ENCODE results near the gene DNMBP. TPM values are rescaled to one million over a fixed set of nuclear protein-coding genes. Genes with fewer than 3 reads are reported as not detected.
"Not testable (repeated sequence)": the region's sequence is repeated elsewhere in the genome, so short reads cannot be mapped to it uniquely, and the experiment has no call there.

DNMBP gene
- total RNA-seq, 2 donors from 2014 or later, result 15.5 to 27.9 TPM

DNA sequence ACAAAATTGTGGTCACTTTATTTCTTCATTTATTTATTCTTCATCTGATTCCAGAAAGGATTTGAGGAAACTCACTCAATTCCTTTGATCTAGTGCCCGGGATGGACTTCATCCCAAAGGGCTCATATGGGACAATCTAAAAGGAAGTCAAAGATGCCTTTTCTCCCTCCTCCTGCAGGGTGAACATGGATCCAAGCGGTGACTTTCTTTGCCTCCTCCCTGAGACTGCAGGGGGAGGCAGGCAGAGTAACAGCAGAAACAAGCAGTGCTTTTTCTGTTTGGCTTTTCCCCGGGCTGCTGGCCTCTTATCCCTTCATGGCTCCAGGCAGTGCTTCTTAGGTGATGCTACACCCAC is 10.0 kb upstream of the DNMBP start:
- DNase-seq (ENCODE audit: low spot score), result no peak
- Histone ChIP-seq H3K27me3 (replicated peaks; ENCODE audit: insufficient read depth) (no peaks in the 10 kb centered on the region), H3K27ac (no peak overlapping the region), H3K4me3 (no peak overlapping the region), H3K4me1 (replicated peaks) (peaks cover 4% of the 10 kb centered on the region), H3K36me3 (no peaks in the 10 kb centered on the region), H3K9me3 (no peaks in the 10 kb centered on the region)
- no peak for TF ChIP-seq POLR2A (IDR thresholded peaks at IDR 0.05)
- TF ChIP-seq POLR2AphosphoS5 (IDR thresholded peaks at IDR 0.05), result peak; percentile 23
- TF ChIP-seq CTCF (IDR thresholded peaks at IDR 0.05), result peak in 1 of 4 experiments; percentile 24
- 9% methylated on average over 3 of the region's 3 CpGs for WGBS
- intact Hi-C loops (cut with DNase I), result no loop called here

DNA sequence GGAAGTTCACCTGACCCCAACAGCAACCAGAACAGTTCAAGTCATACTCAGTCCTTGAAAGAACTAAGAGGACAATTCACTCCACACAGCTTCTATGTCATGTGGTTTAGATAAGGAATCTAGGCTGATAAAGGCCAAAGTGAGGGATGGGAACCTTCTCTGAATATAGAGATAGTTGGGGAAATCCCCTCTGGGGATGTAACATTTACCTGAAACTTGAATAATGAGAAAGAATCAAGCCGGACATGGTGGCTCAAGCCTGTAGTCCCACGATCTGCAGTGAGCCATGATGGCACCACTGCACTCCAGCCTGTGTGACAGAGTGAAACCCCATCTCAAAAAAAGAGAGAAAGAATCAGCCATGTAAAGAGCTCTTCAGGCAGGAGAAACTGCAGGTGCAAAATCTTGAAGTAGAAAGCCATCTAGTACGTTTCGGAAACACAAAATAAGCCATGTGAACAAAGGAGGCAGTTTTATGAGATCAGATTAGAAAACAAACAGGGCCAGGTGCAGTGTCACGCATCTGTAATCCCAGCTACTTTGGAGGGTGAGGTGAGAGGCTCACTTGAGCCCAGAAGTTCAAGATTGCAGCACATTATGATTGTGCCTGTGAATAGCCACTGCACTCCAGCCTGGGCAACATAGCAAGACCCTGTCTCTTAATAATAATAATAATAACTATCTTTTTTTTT is 4.5 kb upstream of the DNMBP start:
- DNase-seq (ENCODE audit: low spot score), result no peak
- intact Hi-C loops (cut with DNase I), result loop anchor here (5.0 kb wide), 1 partner anchor 33 kb away; no protein-coding TSS in a partner anchor
- H3K4me1 ChIP-seq (replicated peaks), result no peaks in the 10 kb centered on the region
- H3K9me3 ChIP-seq, result no peaks in the 10 kb centered on the region
- 61% methylated on average over 5 of the region's 5 CpGs for WGBS
- H3K4me3 ChIP-seq, result no peak overlapping the region
- no peaks in the 10 kb centered on the region for H3K27me3 ChIP-seq (replicated peaks; ENCODE audit: insufficient read depth)
- H3K27ac ChIP-seq, result no peak overlapping the region
- H3K36me3 ChIP-seq, result no peaks in the 10 kb centered on the region
- no peak for TF ChIP-seq CTCF (IDR thresholded peaks at IDR 0.05)
- no peak for TF ChIP-seq POLR2AphosphoS5 (IDR thresholded peaks at IDR 0.05)
- TF ChIP-seq POLR2A (IDR thresholded peaks at IDR 0.05), result no peak

- no peaks in the 10 kb centered on the region for H3K9me3 ChIP-seq
- no peaks in the 10 kb centered on the region for H3K27me3 ChIP-seq (replicated peaks; ENCODE audit: insufficient read depth)
- intact Hi-C loops (cut with DNase I), result loop anchor here (5.0 kb wide), 1 partner anchor 34 kb away; no protein-coding TSS in a partner anchor
- DNase-seq (ENCODE audit: low spot score), result no peak
- 77% methylated on average over 1 of the region's 1 CpG for WGBS
- TF ChIP-seq POLR2AphosphoS5 (IDR thresholded peaks at IDR 0.05) (no peak), CTCF (IDR thresholded peaks at IDR 0.05) (no peak), POLR2A (IDR thresholded peaks at IDR 0.05) (no peak)
- H3K27ac ChIP-seq, result no peak overlapping the region
- H3K4me1 ChIP-seq (replicated peaks), result no peaks in the 10 kb centered on the region
- no peak overlapping the region for H3K4me3 ChIP-seq
- no peaks in the 10 kb centered on the region for H3K36me3 ChIP-seq
These were observed 3.9 kb upstream of the DNMBP start for GRCh38 chr10:100013621-100014020.

- not testable (repeated sequence) for DNase-seq (ENCODE audit: low spot score); H3K36me3 ChIP-seq; H3K9me3 ChIP-seq; H3K27ac ChIP-seq; H3K4me3 ChIP-seq; H3K4me1 ChIP-seq (replicated peaks); H3K27me3 ChIP-seq (replicated peaks; ENCODE audit: insufficient read depth)
- intact Hi-C loops (cut with DNase I), result loop anchor here (5.0 kb wide), 1 partner anchor 35 kb away; no protein-coding TSS in a partner anchor
- 94% methylated on average over 20 of the region's 20 CpGs for whole genome bisulfite sequencing
These were observed 2.2 kb upstream of the DNMBP start for GRCh38 chr10:100011906-100012305.

DNA sequence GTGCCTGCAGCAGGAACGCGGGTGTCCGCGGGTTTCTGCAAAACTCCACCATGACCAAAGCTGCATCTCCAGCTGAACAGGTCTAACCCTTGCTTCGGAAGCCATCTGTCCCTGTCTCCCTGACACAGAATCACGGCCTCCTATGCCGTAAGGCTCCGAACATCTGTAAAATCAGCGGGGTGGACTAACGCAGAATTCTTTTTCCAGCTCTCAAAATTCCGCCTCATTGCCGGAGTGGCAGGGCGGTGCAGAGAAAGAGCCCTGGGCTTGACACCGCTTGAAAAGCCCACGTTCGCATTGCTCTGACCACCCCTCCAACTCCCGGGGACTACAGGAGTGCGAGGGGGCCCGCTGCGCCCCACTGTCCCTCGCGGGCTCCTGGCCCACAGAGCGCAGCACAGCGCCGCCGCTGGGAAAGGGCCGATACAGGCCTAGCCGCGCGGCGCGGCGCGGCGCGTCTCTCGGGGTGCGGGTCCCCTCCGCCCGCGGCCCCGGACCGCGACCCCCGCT is 409 bp downstream of the DNMBP start:
- WGBS, result 0% methylated on average over 27 of the region's 45 CpGs
- peak overlapping the region; percentile 66 to 69 for H3K4me3 ChIP-seq
- H3K9me3 ChIP-seq, result no peaks in the 10 kb centered on the region
- H3K27ac ChIP-seq, result peak overlapping the region; percentile 72 to 75
- intact Hi-C loops (cut with DNase I), result no loop called here
- TF ChIP-seq CTCF (IDR thresholded peaks at IDR 0.05), result peak in 1 of 4 experiments; percentile 34
- TF ChIP-seq POLR2A (IDR thresholded peaks at IDR 0.05), result no peak
- DNase-seq (ENCODE audit: low spot score), result peak; percentile 56
- no peaks in the 10 kb centered on the region for H3K36me3 ChIP-seq
- no peaks in the 10 kb centered on the region for H3K27me3 ChIP-seq (replicated peaks; ENCODE audit: insufficient read depth)
- H3K4me1 ChIP-seq (replicated peaks), result no peaks in the 10 kb centered on the region
